Measurements from ENCODE around the gene MBLAC2. TPM values are rescaled to one million over a fixed set of nuclear protein-coding genes. Genes with fewer than 3 reads are reported as not detected.

MBLAC2 gene
- total RNA-seq (2022; extraction: Qiagen RNA extraction; ENCODE audit: low read depth), result 1.5 to 3.2 TPM (median 2.5 TPM) in 5 replicates

GRCh38 chr5:90474235-90475107 lies at the start of gene MBLAC2, which contains the start of gene POLR3G:
Gene MBLAC2, minus strand, starts transcription at chr5:90474771. Its CDS starts 479 bp downstream, at chr5:90474292.
Gene POLR3G, plus strand, starts transcription at chr5:90474864. Its CDS starts 10,704 bp downstream, at chr5:90485568.

GRCh38 chr5:90409318-90410177 lies 65.0 kb downstream of the MBLAC2 start, which contains the start of gene CETN3:
Gene CETN3, minus strand, starts transcription at chr5:90409756. Its CDS starts 95 bp downstream, at chr5:90409661.

Other genes starting within 250 kb of the MBLAC2 start
- gene CETN3, start 65.0 kb downstream of the MBLAC2 start, total RNA-seq (2022; extraction: Qiagen RNA extraction; ENCODE audit: low read depth), result 18.1 to 50.3 TPM (median 24.7 TPM) in 5 replicates
- 9.2 to 19.3 TPM (median 17.2 TPM) in 5 replicates for gene POLR3G, start 93 bp upstream of the MBLAC2 start, total RNA-seq (2022; extraction: Qiagen RNA extraction; ENCODE audit: low read depth)
- 5.6 to 11.0 TPM (median 9.2 TPM) in 5 replicates for gene LYSMD3, start 54.8 kb upstream of the MBLAC2 start, total RNA-seq (2022; extraction: Qiagen RNA extraction; ENCODE audit: low read depth)
- 0.57 to 0.91 TPM (median 0.78 TPM) in 5 replicates for gene ADGRV1, start 84.0 kb upstream of the MBLAC2 start, total RNA-seq (2022; extraction: Qiagen RNA extraction; ENCODE audit: low read depth)